GM23248 (cell line): ENCODE measurements around the gene BAHD1.

Source experiments
- EZH2 ChIP-seq: fragments of 200-600 bp; sonication (generic); IDR thresholded peaks from 2 replicates; pipeline ENCODE4 v1.6.1; 2018; ENCODE audit warnings: antibody characterized with exemption, mild to moderate bottlenecking; ENCODE audit not compliant: insufficient read depth, poor library complexity, severe bottlenecking
- EZH2phosphoT487 ChIP-seq: fragments of 200-600 bp; sonication (generic); IDR thresholded peaks from 2 replicates; pipeline ENCODE4 v1.6.1; 2018; ENCODE audit warnings: antibody characterized with exemption, moderate library complexity, mild to moderate bottlenecking, low read depth; ENCODE audit not compliant: insufficient read depth

- no peak for TF ChIP-seq EZH2
- TF ChIP-seq EZH2phosphoT487: no peak
Observed at GRCh38 chr15:40437752-40438687, 2.7 kb upstream of the BAHD1 start.
